Central memory CD4-positive, alpha-beta T cell (primary cell): ENCODE measurements around the gene ST14.
"Not testable (repeated sequence)": the region's sequence is repeated elsewhere in the genome, so short reads cannot be mapped to it uniquely, and the experiment has no call there.

Source experiments
- DNase-seq: peaks from one replicate; pipeline ENCODE4 v3.0.0; 2022

ST14 gene

DNA sequence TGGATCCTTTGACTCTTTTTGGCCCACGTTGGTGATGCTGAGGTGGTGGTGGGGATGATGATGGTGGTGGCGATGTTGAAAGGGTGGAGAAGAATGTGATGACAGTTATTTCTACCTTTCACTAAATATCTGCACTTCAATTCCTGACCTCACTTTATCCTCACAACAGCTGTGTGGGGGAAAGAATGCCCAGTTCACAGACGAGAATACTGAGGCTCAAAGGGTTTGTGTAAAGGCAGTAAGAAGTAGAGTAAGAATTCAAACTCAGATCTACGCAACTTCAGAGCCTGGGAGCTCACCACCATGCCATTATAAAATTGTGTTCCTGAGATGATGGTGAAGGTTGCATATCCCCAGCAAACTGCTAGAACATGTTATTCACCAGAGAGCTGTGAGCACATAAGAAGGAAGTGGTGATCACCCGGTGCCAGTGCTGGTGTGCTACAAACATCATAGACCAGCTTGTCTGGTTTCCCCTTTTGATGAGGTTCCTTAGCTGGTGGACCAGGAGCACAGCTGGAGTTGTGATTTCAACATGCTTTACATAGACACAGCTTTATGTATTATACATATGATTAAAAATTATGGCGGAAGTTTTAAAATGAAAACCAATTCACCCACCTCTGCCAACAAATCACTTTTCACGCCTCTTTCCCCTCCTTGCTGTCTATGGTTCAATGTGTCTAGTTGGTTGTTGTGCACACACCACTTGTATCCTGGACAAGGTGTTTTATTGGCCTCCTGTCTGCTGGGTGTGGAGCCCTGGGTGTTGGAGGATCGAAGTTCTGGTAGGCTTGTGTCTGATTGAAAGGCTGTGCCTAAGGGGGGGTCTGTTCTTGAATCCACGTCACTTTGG is 6.2 kb downstream of the ST14 start:
- DNase-seq: no peak

- DNase-seq: no peak
Measured at GRCh38 chr11:130166457-130166784, 6.8 kb downstream of the ST14 start.

DNA sequence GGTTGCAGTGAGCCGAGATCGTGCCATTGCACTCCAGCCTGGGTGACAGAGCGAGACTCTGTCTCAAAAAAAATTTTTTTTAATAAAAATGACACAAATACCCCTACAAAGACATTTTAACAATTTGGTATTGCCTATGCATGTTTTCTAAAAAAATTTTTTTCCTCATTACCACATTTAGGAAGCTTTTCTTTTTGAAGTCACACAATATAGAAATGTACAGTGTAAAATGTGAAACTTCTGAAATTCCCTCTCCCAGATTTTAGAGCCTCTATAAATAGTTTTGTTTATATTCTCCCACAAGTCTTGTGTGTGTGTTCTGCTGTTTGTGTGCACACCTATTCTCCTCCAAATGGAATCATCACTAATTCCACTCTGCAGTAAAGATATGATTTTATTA is 7.6 kb downstream of the ST14 start:
- no peak for DNase-seq

DNA sequence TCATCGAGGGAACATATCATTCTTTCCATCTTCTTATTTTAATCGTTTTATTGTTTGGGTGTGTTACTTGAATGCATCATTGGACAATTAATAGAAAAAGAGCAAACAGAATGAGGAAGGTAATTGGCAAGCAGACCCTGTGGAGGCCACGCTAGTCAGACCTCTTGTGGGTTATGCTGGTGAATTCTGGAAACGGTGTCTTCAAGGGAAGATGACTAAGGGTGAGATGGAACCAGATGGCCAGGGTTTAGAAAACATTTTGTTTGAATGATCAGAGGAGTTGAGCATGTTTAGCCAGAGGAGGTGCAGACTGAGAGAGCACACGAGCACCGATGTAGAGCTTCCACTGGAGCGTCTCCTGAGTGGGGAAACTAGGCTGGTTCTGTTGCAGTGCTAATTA is 8.5 kb downstream of the ST14 start:
- DNase-seq: no peak

DNA sequence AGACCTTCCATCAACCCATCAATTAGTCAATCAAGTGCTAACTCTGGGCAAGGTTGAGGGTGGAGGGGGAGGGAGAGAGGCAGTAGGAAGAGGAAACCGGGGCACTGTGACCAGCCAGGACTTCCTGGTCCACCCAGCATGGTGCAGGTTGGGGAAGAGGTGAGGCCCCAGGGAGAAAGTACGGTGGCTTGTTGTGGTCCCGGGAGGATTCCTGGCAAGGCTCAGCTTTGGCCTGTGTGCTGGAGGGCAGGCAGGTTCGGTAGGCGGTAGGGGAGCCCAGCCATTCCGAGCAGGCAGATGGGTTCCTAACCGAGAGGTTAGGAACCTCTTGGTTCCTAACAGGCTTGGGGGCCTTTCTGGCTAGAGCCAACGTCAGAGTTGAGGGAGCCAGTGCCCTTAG is 10.8 kb downstream of the ST14 start:
- no peak for DNase-seq

DNA sequence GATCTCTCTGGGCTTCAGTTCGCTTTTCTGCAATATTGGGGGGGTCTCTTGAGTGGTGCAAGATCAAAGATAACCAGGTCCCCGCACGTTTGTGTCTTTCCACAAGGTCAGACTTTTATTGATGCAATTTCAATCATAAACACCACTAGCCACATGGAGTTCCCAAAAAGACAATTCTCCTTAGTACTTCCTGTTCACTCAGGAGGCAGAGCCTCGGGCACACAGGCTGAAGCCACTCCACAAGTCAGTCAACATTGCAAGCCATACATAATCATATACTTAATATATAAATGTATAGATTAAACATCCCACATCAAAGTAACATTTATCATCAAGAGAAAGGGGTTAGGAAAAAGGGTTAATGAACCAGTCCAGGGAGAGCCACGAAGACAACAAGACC is 12.0 kb downstream of the ST14 start:
- DNase-seq: no peak

GRCh38 chr11:130172001-130172400 is 12.4 kb downstream of the ST14 start:
- not testable (repeated sequence) for DNase-seq

- DNase-seq: no peak
Measured at GRCh38 chr11:130174642-130175041, 15.1 kb downstream of the ST14 start.

DNA sequence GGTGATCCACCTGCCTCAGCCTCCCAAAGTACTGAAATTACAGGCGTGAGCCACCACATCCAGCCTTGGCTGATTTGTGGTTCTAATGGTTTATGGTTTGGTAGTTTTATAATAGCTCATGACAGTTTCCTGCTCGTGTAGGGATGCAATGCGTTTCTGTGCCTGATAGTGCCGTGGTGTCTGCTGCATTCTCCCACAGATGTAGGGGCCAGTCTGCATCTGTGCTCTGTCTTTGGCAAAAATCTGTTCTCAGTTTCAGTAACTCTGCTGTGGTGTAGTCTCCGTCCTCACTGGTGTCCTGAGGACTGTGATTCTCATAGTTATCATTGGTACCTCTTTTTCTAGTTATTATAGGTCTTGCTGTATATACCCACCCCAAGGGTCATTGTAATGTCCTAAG is 16.3 kb downstream of the ST14 start:
- no peak for DNase-seq

- no peak for DNase-seq
Measured at GRCh38 chr11:130177782-130178181, 18.2 kb downstream of the ST14 start.

DNA sequence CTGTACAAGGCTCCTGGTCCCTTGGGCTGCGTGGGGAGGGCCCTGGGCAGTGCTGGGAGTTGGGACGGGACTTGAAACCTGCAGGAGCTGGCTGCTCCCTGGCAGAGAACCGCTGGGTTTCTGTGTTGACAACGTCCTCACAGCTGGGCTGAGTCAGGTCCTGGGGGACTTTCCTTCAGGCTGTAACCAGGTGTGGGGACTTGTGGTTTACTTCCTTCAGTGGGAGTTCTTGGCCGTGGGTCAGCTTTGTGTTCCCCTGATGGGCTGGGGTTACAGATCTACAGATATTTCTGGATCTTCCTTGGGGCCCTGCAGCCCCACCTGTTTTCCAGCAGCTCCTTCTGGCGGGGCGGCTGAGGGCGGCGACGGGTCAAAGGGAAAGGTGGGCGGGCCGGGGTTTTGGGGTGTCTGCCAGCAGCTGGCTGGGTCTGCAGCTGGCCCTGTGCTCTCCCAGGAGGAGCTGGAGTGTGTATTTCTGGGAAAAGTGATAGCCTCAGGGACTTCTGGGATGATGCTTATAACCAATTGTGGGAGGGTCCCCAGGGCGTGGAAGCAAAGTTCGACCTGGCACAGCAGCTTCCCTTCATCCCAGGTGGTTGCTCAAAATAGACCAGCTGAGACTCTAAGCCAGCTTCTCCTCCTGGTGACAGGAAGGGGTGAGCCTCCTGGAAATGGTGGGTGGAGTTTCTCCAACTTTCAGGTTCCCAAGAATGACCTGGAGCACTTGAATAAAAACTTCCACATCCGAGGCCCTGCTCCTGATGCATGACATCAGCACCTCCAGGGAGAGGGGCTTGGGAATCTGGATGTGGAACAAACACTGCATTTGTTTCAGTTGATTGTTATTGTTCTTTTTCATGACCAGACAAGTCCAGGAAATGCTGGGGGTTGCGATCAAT is 19.1 kb downstream of the ST14 start:
- DNase-seq: no peak

DNA sequence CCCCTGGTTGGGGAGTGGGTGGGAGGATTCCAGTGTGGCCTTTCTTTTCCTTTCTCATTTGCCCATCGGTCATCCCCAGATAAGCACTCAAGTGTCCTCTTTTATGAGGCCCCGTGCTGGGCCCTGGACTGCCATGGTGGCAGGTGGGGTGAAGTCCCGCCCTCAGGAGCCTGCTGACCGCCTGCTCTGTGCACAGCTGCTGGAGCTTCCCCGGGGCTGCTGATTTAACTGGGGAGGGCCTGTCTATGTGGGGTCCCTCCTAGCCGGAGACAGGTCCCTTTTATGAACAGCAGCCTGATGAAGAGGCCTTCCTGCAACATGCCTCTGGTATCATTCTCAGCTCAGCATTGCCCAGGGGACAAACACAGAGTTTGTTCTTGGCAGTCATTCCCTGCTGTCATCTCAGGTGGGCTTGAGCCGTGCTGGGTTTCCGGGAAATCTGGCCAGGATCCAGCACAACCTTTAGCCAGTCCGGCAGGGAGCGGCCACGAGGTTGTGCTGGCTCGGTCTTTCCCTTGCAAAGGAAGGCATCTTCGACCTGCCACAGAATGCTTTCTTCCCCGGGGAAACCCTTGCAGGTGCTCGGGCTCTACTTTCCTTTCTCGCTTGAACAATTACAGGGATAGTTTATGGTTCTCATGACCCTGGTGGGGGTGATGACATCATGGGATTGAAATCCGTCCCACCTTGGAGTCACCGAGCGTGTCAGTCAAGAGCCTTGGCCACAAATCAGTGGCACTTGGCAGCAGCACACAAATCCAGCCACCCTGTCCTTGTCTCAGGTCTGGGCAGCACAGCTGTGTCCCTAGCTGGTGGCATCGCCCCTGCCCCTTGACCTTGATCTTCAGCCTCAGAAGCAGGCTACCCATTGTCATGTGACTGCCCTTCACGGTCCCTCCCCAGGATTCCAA is 20.1 kb downstream of the ST14 start:
- DNase-seq: no peak

DNA sequence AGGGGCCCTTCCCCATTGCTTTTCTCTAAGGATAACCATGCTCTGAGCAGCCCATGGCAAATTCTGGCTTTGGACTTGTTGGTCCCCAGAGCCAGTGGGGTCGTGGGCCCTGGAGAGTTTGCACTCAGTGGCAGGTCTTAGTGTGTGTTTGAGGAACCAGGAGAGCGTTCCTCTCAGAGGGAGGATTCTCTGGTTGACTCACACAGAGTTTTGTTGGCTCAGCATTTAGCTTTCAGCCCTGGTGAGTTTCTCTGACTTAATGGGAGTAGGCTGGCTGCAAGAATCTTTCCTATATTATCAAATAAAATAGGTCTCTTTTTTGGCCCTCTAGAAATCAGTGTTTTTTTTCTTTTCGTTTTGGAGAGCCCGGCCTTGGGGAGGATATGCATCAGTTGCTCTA is 20.9 kb downstream of the ST14 start:
- DNase-seq: no peak

DNA sequence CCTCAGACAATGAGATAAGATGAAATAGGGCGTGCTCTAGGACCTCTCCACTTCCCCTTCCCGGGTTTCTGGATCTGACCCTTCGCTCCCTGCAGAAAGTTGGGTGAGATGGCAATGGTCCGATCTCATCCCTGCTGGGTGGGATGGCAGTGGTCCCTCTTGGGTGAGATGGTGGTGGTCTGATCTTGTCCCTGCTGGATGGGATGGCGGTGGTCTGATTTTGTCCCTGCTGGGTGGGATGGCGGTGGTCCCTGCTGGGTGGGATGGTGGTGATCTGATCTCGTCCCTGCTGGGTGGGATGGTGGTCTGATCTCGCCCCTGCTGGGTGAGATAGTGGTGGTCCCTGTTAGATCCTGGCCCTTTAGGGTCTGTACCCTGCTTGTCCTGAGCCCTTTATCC is 21.3 kb downstream of the ST14 start:
- no peak for DNase-seq

DNA sequence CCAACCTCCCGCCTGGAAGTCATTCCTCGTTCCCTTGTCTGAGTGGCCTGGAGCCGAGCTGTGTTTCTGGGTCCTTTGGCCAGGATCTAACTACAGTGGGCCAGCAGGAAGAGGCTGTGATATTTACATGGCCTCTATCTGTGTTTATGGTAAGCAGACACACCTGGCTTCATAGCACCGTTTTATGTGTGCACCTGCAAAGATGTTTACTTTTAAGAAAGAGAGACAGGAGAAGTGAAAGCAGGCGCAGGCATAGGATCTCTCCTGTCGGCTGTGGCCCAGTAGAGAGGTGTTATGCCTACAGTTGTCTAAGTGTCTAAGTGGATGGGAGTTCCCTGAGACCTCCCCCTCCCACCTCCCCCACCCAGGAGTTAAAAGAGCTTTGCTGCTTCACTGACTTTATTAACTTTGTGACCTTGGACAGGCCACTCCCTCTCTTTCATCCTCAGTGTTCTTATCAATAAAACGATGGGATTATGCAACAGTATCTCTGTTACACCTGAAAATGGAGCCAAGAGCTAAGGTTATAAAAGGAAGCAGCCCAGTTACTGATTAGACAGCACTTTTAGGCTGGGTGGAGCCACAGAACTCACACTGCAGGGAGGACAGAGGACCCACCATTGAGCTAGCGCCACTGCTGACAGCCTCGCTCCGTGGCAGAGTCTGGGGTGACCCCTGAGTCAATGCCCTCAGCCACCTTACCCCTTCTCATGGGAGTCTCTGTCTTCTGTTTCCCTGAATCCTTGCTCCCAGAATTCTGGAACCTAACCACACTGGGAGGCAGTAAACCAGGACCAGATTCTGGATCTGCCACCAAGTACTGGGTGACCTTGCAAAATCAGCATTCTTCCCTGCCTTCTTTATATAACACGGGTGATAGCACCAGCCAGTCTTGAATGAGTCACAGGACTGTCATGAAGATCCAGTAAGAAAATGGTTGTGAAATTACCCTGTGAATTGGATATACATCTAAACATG is 22.0 kb downstream of the ST14 start:
- DNase-seq: no peak

DNA sequence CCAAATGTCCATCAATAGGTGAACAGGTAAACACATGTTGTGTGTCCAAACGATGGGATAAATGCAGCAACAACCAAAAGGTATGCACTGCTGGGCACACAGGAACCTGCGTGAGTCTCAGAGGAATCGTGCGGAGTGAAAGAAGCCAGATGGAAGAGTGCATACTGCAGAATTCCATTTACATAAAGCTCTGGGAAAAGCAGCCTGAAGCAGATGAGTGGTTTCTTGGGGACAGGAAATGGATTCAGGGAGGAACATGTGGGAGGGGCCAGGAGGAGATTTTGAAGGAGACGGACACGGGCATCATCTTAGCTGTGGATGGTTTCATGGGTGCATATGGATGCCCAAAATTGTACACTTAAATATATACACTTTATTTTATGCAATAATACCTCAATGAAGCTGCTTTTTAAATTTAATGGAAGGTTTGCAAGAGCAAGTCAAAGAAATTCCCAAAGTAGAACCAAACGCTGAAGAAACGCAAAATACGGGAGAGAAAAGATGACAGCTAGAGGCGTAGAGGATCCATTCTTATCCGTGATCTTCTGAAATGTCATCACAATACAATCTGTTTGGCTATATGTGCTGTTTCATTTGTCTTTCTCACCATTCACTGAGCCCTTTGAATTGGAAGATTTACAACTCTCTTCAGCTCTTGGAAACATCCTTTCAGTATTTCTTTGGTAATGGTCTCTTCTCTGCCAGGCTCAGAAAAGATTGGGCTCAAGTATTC is 24.5 kb downstream of the ST14 start:
- no peak for DNase-seq

GRCh38 chr11:130187096-130187495 is 27.5 kb downstream of the ST14 start:
- no peak for DNase-seq

GRCh38 chr11:130188047-130188446 is 28.5 kb downstream of the ST14 start:
- no peak for DNase-seq

DNA sequence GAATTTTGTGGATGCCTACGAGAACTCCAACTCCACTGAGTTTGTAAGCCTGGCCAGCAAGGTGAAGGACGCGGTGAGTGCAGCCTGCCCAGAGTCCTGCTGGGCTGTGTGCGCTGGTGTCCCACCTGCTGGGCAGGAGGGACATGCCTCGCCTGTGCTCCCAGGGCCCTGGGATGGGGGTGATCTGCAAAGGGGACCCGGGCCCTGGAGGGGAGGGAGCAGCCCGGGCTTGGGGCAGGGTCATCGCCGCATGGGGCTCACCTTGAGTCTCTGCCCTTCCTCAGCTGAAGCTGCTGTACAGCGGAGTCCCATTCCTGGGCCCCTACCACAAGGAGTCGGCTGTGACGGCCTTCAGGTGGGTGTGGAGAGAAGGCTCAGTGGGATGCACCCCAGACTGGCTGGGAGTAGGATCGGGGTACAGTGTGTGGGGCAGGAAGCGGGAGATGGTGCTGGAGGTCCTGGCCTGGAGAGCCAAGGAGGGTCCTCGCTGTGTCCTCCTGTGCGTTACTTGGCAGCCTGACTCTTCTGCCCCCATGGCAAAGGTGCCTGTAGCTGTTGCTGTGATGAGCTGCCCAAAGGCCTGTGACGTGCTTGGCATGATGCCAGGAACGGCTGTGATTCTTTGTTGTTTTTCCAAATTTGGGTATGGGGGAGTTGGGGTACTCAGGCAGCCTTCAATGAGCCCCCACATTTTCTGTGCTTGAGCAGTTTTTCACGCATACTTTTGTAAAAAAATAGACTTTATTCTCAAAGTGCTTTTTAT is 29.2 kb downstream of the ST14 start:
- no peak for DNase-seq

GRCh38 chr11:130189492-130190210 is 30.1 kb downstream of the ST14 start:
- no peak for DNase-seq
